Medulla oblongata (tissue), 1 donor: ENCODE measurements around the gene KIF3B.
"Not testable (repeated sequence)": the region's sequence is repeated elsewhere in the genome, so short reads cannot be mapped to it uniquely, and the experiment has no call there.

Source experiments
- DNase-seq: peaks from one replicate; pipeline ENCODE4 v3.0.0-alpha.2; 2015; ENCODE audit errors: extremely low spot score

KIF3B gene

DNA sequence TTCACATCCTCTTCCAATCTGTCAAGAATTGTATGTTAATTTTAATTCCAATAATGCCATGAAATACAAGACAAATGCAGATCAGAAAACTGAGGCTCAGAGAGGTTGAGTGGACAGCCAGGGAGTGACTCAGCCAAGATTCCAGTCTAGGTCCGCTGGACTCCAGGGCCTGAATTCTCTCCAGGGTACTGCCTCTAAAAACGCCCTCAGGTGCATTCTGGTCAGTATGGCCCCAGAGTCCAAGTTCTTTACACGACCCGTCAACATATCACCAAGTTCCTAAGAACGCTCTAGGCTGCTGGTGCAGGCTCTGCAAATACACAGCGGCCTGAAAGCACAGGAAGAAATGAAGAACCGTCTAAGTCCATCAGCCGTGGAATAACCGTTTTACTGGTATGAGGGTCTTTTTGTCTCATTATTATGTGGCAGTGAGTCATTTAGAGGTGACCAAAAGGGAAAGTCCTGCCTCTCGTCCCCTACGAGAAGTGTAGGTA lies 80.0 kb downstream of the KIF3B start:
- no peak for DNase-seq

GRCh38 chr20:32357869-32358631 lies 80.6 kb downstream of the KIF3B start, which contains the start of gene ASXL1:
Gene ASXL1, plus strand, starts transcription at chr20:32358331. Its CDS starts 445 bp downstream, at chr20:32358776.
- DNase-seq = peak; percentile 98

DNA sequence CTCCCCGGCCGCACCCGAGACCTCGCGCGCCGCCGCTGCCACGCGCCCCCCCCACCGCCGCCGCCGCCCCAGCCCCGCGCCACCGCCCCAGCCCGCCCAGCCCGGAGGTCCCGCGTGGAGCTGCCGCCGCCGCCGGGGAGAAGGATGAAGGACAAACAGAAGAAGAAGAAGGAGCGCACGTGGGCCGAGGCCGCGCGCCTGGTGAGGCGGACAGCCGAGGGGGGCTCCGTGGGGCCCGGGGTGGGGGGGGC lies 81.1 kb downstream of the KIF3B start:
- no peak for DNase-seq

- DNase-seq = peak; percentile 71
These were observed 81.6 kb downstream of the KIF3B start for GRCh38 chr20:32358883-32359632.

DNA sequence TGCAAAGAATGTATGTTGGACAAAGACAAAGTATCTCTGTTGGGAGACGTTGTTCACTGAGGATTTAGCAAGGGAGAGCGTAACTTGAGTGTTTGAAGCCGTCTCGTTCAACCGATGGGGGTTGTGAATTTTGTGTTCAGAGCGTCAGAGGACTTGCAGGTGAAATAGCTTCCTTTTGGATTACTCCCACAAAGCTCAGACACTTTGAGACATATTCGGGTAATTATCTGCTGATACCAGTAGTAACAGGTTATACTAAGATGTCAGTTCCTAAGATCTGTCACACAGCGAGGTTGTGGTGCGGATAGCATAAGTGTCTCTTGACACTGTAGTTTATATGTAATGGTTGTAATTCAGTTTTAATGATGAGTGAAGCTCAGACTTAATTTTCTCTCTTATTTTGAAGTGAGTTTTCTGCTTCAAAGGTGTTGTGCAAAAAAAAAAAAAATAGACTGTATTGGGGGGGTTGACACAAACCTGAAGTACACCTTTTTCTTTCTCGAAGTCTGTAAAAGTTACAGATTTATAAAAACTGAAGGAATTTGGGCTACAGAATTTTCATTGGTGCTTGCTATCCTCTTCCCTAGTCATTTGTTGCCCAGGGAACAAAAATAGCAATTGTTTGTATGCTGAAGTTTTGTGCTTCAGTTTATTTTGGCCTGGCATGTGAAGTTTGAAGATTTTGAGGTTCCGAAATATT lies 82.3 kb downstream of the KIF3B start:
- DNase-seq = peak; percentile 53

DNA sequence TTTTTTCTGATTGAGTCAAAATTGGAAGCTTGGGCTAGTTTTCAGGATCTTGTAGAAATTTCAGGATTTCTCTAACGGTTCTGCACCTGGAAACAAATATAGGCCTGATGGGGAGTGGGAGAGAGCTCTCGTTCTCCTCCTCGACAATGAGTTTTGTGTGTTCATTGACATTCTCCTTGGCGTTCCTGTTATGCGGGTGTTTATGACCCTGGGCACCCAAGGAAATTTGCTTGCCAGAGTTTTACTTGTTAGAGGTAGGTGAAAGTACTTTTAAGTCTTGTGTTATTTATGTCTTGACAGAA lies 82.8 kb downstream of the KIF3B start:
- no peak for DNase-seq

- no peak for DNase-seq
These were observed 85.5 kb downstream of the KIF3B start for GRCh38 chr20:32362901-32363364.

GRCh38 chr20:32363492-32363891 lies 86.0 kb downstream of the KIF3B start:
- DNase-seq = no peak

- no peak for DNase-seq
These were observed 87.2 kb downstream of the KIF3B start for GRCh38 chr20:32364554-32365208.

- DNase-seq = no peak
These were observed 88.1 kb downstream of the KIF3B start for GRCh38 chr20:32365564-32365963.

DNA sequence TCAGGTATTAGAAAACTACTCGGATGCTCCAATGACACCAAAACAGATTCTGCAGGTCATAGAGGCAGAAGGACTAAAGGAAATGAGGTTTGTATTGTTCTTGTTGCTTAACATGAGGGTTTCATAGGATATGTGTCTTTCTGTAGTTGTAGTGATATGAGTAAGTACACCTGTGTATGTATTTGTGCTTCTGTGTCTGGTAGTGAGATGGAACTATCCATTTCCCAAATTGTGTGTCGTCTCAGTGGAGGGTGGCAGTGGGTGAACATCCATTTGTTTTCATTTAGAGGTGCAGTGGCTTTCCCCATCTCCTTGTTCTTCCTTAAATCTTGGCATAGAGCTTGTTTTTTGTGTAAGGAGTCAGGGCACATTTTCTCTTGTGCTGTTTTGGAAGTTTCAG lies 88.9 kb downstream of the KIF3B start:
- DNase-seq = no peak

DNA sequence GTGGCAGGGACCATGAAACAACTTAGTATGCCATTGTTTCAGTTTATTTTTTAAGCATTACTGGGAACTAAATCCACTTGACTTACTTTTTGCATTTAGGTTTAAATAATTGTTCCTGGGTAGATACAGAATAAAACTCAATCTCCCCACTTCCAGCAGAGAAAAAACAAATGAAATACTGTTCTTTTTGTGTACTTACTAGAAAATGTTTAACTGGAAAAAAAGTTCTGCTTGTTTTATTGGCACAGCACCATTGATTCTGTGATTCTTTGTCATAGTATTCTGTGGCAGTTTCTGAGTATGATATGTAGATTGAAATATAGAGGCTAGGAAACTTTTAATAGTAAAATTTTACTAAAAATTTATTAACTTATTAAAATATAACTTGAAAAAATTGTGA lies 90.9 kb downstream of the KIF3B start:
- DNase-seq = no peak

DNA sequence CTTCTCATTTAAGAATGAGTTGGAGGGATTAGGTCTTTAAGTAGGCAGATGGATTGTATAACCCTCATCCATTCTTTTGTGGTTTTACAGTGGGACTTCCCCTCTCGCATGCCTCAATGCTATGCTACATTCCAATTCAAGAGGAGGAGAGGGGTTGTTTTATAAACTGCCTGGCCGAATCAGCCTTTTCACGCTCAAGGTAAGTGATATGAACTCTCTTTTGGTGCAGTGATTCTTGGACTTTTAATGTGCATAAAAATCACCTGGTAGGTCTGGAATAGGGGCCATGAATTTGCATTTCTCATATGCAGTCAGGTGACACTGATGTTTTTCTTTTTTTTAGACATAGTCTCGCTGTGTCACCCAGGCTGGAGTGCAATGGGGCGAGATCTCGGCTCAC lies 91.5 kb downstream of the KIF3B start:
- no peak for DNase-seq

- DNase-seq = no peak
These were observed 93.4 kb downstream of the KIF3B start for GRCh38 chr20:32370897-32371296.

GRCh38 chr20:32378461-32378860 lies 101.0 kb downstream of the KIF3B start:
- no peak for DNase-seq

- DNase-seq = not testable (repeated sequence)
These were observed 102.6 kb downstream of the KIF3B start for GRCh38 chr20:32380037-32380436.

GRCh38 chr20:32380745-32381144 lies 103.3 kb downstream of the KIF3B start:
- no peak for DNase-seq

GRCh38 chr20:32382102-32382950 lies 104.9 kb downstream of the KIF3B start:
- no peak for DNase-seq

GRCh38 chr20:32383441-32383840 lies 106.0 kb downstream of the KIF3B start:
- DNase-seq = not testable (repeated sequence)
